ENCODE data around the gene ZNF225.

Gene ZNF225

GRCh38 chr19:44142059-44142433 lies 28.8 kb downstream of the ZNF225 start (continued):
- peak; percentile 40; the same call in 1 of the 2 replicates for TF ChIP-seq REST (tag by site-specific recombination; IDR thresholded peaks at IDR 0.05)
- TF ChIP-seq PRDM1 (tag by site-specific recombination; IDR thresholded peaks at IDR 0.05): peak; percentile 81
- TF ChIP-seq YY1 (tag by site-specific recombination; IDR thresholded peaks at IDR 0.05): no peak
- TF ChIP-seq SCRT2 (tag by site-specific recombination; IDR thresholded peaks at IDR 0.05): no peak
- TF ChIP-seq ZSCAN5A (tag by site-specific recombination; IDR thresholded peaks at IDR 0.05): 0 out of 2 replicates have a peak, but pooled peaks have one; percentile 1
- TF ChIP-seq ZBTB11 (tag by site-specific recombination; conservative IDR thresholded peaks at IDR 0.05; ENCODE audit: low read depth): peak; percentile 85
- TF ChIP-seq ZIC2 (tag by site-specific recombination; IDR thresholded peaks at IDR 0.05): peak; percentile 66

- Histone ChIP-seq H3K4me1 (ENCODE audit: control insufficient read depth, insufficient read depth, low read length) (peaks cover 1% of the 10 kb centered on the region; the same call in 1 of the 2 replicates), H3K27ac (ENCODE audit: extremely low read depth, low read depth, low read length) (no peak overlapping the region), H3K36me3 (ENCODE audit: control insufficient read depth in 2 of 2, insufficient read depth in 1 of 2, low read length in 2 of 2) (peaks cover 88 to 100% of the 10 kb centered on the region in 2 experiments), H3K9me3 (ENCODE audit: control insufficient read depth, insufficient read depth, low read depth, low read length) (peaks cover 20% of the 10 kb centered on the region), H3K4me3 (ENCODE audit: low read depth, low read length) (no peak overlapping the region)
- CTCF ChIA-PET: interaction anchor here (0.6 to 0.7 kb wide), 4 partner anchors 32 to 1318 kb away, joined by 3 to 4 read pairs (median 3); no protein-coding TSS in a partner anchor
- POLR2A ChIA-PET: interaction anchor here (2.1 kb wide), 1 partner anchor 14 kb away, joined by 9 read pairs; the partner anchor contains the start of gene ZNF226
- no peak for TF ChIP-seq KLF7 (tag by site-specific recombination; IDR thresholded peaks at IDR 0.05; ENCODE audit: borderline replicate concordance)
- TF ChIP-seq ZNF24 (tag by site-specific recombination; IDR thresholded peaks at IDR 0.05): no peak
- no peak for TF ChIP-seq BCL11B (tag by site-specific recombination; IDR thresholded peaks at IDR 0.05; ENCODE audit: low read depth)
- TF ChIP-seq ZNF558 (tag by site-specific recombination; IDR thresholded peaks at IDR 0.05): no peak
- TF ChIP-seq KLF1 (tag by site-specific recombination; IDR thresholded peaks at IDR 0.05): no peak
- no peak for TF ChIP-seq ZNF16 (tag by site-specific recombination; IDR thresholded peaks at IDR 0.05; ENCODE audit: low read depth)
- no peak for TF ChIP-seq ZBTB17 (tag by site-specific recombination; IDR thresholded peaks at IDR 0.05)
- no peak for TF ChIP-seq KLF16 (tag by site-specific recombination; IDR thresholded peaks at IDR 0.05)
- TF ChIP-seq ZNF138 (tag by site-specific recombination; IDR thresholded peaks at IDR 0.05; ENCODE audit: borderline replicate concordance): no peak
- no peak for TF ChIP-seq ZNF626 (tag by site-specific recombination; IDR thresholded peaks at IDR 0.05)
- TF ChIP-seq CTCF (tag by site-specific recombination; IDR thresholded peaks at IDR 0.05): no peak
- TF ChIP-seq KLF9 (tag by site-specific recombination; IDR thresholded peaks at IDR 0.05; ENCODE audit: low read depth): no peak
- no peak for TF ChIP-seq TSHZ1 (tag by site-specific recombination; IDR thresholded peaks at IDR 0.05; ENCODE audit: borderline replicate concordance)
- TF ChIP-seq ZNF473 (tag by site-specific recombination; IDR thresholded peaks at IDR 0.05): no peak
- TF ChIP-seq ELK4 (IDR thresholded peaks at IDR 0.05; ENCODE audit: borderline replicate concordance, low read depth, low read length): no peak
Observed at GRCh38 chr19:44149776-44150175, 36.6 kb downstream of the ZNF225 start.

Measured in HEK293 (cell line).